Measurements from ENCODE around the gene AMH. TPM values are rescaled to one million over a fixed set of nuclear protein-coding genes. Genes with fewer than 3 reads are reported as not detected.

The AMH gene
- polyA plus RNA-seq, 3 donors: 0.12 TPM; not detected in 2

DNA sequence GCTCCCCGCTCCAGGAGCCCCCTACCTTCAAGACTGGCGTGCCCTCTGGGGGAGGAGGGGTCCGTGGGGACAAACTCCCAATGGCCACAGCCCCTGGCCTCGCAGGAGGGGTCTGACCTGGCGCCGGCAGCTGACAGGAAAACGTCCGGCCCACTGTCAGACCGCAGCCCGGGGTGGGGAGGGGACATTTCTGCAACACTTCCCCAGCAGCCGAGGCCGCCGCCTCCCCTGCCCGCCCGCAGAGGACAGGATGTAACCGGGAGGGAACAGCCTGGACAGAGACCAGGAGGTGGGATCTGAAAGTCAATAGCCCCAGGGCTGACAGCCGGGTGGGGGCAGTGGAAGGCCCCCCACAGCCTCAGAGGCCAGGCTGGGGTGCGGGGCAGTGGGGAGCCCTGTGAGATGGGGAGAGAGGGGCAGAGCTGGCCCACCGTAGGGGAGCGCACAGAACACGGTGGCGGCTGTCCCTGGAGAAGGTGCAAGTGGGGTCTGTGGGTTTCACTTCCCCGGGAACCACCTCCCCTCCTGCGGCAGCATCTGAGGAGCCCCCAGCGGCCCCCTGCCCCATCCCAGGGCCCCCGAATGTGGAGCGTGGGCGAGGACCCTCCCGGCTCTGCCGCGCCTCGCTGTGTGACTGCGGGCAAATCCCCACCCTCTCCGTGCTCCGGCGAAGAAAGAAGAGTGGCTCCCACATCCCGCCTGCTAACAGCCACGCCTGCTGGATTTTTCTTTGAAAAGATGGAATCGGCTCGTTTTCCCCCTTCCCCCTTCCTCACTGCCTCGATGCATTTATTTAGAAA is 33.1 kb downstream of the AMH start, which contains the start of gene PEAK3:
PEAK3 (minus strand) TSS at position 114 of the 800 bp plus-strand sequence. CDS start 1,244 bp downstream, outside the sequence.
- peaks cover 27% of the 10 kb centered on the region for H4K20me1 ChIP-seq (ENCODE audit: insufficient read depth, low read length)
- peaks cover 0 to 4% (median 0%) of the 10 kb centered on the region in 7 donors for H3K9me3 Mint-ChIP-seq
- peak within 1 kb of the TSS; percentile 99 for H3K4me2 ChIP-seq (replicated peaks; ENCODE audit: extremely low read depth, low read length, poor library complexity, severe bottlenecking)
- no peaks in the 10 kb centered on the region for H3K9me3 ChIP-seq (replicated peaks in 1 of 2; ENCODE audit: control insufficient read depth in 1 of 2, insufficient read depth in 1 of 2, low read length in 2 of 2)
- H3K4me3 Mint-ChIP-seq: peak within 1 kb of the TSS; percentile 88 to 94
- H3K27ac Mint-ChIP-seq: peak within 1 kb of the TSS; percentile 87 to 94 (median 92)
- peak within 1 kb of the TSS; percentile 35 for H2AFZ ChIP-seq (ENCODE audit: insufficient read depth, low read depth, low read length, poor library complexity, severe bottlenecking)
- H3K4me1 ChIP-seq (ENCODE audit: control insufficient read depth in 1 of 2, insufficient read depth in 2 of 2, low read length in 2 of 2): peaks cover 33 to 49% of the 10 kb centered on the region in 2 donors
- H3K9ac ChIP-seq (ENCODE audit: insufficient read depth, low read length, poor library complexity, severe bottlenecking): peak within 1 kb of the TSS; percentile 68
- H3K36me3 ChIP-seq (replicated peaks in 1 of 2; ENCODE audit: control insufficient read depth in 1 of 2, insufficient read depth in 2 of 2, low read length in 2 of 2): peaks cover 2 to 6% of the 10 kb centered on the region in 2 donors
- H3K36me3 Mint-ChIP-seq: peaks cover 12 to 30% of the 10 kb centered on the region in 2 donors
- intact Hi-C loops (cut with micrococcal nuclease): loop anchor here in 1 of 2 donors (10.0 kb wide), 1 partner anchor 113 kb away; no protein-coding TSS in a partner anchor
- peak within 1 kb of the TSS; percentile 67 to 82 for H3K27ac ChIP-seq (ENCODE audit: low read depth in 1 of 2, low read length in 2 of 2)
- H3K4me3 ChIP-seq (replicated peaks in 1 of 3; ENCODE audit: low read depth in 2 of 3, low read length in 3 of 3): peak within 1 kb of the TSS; percentile 49 to 79 (median 71)
- peaks cover 43% of the 10 kb centered on the region for H3K4me1 Mint-ChIP-seq
- TF ChIP-seq, protein P1, sequence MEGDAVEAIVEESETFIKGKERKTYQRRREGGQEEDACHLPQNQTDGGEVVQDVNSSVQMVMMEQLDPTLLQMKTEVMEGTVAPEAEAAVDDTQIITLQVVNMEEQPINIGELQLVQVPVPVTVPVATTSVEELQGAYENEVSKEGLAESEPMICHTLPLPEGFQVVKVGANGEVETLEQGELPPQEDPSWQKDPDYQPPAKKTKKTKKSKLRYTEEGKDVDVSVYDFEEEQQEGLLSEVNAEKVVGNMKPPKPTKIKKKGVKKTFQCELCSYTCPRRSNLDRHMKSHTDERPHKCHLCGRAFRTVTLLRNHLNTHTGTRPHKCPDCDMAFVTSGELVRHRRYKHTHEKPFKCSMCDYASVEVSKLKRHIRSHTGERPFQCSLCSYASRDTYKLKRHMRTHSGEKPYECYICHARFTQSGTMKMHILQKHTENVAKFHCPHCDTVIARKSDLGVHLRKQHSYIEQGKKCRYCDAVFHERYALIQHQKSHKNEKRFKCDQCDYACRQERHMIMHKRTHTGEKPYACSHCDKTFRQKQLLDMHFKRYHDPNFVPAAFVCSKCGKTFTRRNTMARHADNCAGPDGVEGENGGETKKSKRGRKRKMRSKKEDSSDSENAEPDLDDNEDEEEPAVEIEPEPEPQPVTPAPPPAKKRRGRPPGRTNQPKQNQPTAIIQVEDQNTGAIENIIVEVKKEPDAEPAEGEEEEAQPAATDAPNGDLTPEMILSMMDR (IDR thresholded peaks at IDR 0.05): no peak
- H3K79me2 ChIP-seq (ENCODE audit: insufficient read depth, low read length): peaks cover 31% of the 10 kb centered on the region
- no peaks in the 10 kb centered on the region for H3K27me3 ChIP-seq (ENCODE audit: control insufficient read depth in 2 of 2, insufficient read depth in 2 of 2, low read length in 2 of 2)
- 0% methylated on average over 18 of the region's 41 CpGs for WGBS (ENCODE audit: insufficient coverage)
- peaks cover 4 to 9% (median 4%) of the 10 kb centered on the region in 3 donors for H3K27me3 Mint-ChIP-seq (ENCODE audit: low read depth in 3 of 3)
- DNase-seq: peak; percentile 66 to 78 (median 73)

DNA sequence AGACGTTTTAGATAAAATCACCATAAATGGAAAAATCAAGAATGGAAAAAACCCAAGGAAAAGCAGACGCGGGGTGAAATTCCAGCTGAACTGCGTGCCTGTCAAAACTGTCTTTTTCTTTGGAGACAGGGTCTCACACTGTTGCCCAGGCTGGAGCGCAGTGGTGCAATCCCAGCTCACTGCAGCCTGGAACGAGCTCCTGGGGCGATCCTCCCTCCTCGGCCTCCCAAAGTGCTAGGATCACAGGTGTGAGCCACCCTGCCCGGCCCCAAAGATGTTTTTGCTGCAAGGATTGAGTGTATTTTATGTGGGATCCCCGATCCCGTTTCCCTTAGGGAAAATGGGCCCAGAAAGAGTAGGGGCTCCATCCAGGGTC is 33.7 kb downstream of the AMH start:
- 82% methylated on average over 10 of the region's 11 CpGs for WGBS (ENCODE audit: insufficient coverage)
- H3K36me3 ChIP-seq (replicated peaks in 1 of 2; ENCODE audit: control insufficient read depth in 1 of 2, insufficient read depth in 2 of 2, low read length in 2 of 2): peaks cover 0 to 6% of the 10 kb centered on the region in 2 donors
- TF ChIP-seq, protein P1 (IDR thresholded peaks at IDR 0.05): no peak
- peaks cover 4 to 9% (median 4%) of the 10 kb centered on the region in 3 donors for H3K27me3 Mint-ChIP-seq (ENCODE audit: low read depth in 3 of 3)
- H3K9me3 Mint-ChIP-seq: peaks cover 0 to 4% (median 0%) of the 10 kb centered on the region in 7 donors
- H4K20me1 ChIP-seq (ENCODE audit: insufficient read depth, low read length): peaks cover 24% of the 10 kb centered on the region
- intact Hi-C loops (cut with micrococcal nuclease): loop anchor here in 1 of 2 donors (10.0 kb wide), 1 partner anchor 112 kb away; no protein-coding TSS in a partner anchor
- H3K27me3 ChIP-seq (ENCODE audit: control insufficient read depth in 2 of 2, insufficient read depth in 2 of 2, low read length in 2 of 2): no peaks in the 10 kb centered on the region
- H3K27ac ChIP-seq (ENCODE audit: low read depth in 1 of 2, low read length in 2 of 2): peak overlapping the region in 1 of 2 donors; percentile 82
- peak overlapping the region in 2 of 3 experiments; percentile 71 to 79 for H3K4me3 ChIP-seq (replicated peaks in 1 of 3; ENCODE audit: low read depth in 2 of 3, low read length in 3 of 3)
- DNase-seq: no peak
- no peak overlapping the region for H2AFZ ChIP-seq (ENCODE audit: insufficient read depth, low read depth, low read length, poor library complexity, severe bottlenecking)
- H3K27ac Mint-ChIP-seq: peak overlapping the region; percentile 70 to 94 (median 91)
- H3K4me1 Mint-ChIP-seq: peaks cover 47% of the 10 kb centered on the region
- peaks cover 31% of the 10 kb centered on the region for H3K79me2 ChIP-seq (ENCODE audit: insufficient read depth, low read length)
- H3K9me3 ChIP-seq (replicated peaks in 1 of 2; ENCODE audit: control insufficient read depth in 1 of 2, insufficient read depth in 1 of 2, low read length in 2 of 2): no peaks in the 10 kb centered on the region
- peaks cover 10 to 25% of the 10 kb centered on the region in 2 donors for H3K36me3 Mint-ChIP-seq
- H3K4me3 Mint-ChIP-seq: peak overlapping the region; percentile 88 to 94
- H3K9ac ChIP-seq (ENCODE audit: insufficient read depth, low read length, poor library complexity, severe bottlenecking): peak overlapping the region; percentile 68
- peak overlapping the region; percentile 99 for H3K4me2 ChIP-seq (replicated peaks; ENCODE audit: extremely low read depth, low read length, poor library complexity, severe bottlenecking)
- peaks cover 39 to 55% of the 10 kb centered on the region in 2 donors for H3K4me1 ChIP-seq (ENCODE audit: control insufficient read depth in 1 of 2, insufficient read depth in 2 of 2, low read length in 2 of 2)

Measured in CD14-positive monocyte (primary cell).